ENCODE data around the gene CAPG. TPM values are rescaled to one million over a fixed set of nuclear protein-coding genes. Genes with fewer than 3 reads are reported as not detected.
A peak's percentile ranks its signal among the peaks of the same experiment; 100 is the strongest.
"Not testable (repeated sequence)": the region's sequence is repeated elsewhere in the genome, so short reads cannot be mapped to it uniquely, and the experiment has no call there.

CAPG gene
- polyA plus RNA-seq, 2 of the 4 experiments (the other 2 are of a cell fraction), result 57.5 to 81.0 TPM

GRCh38 chr2:85369500-85369899 is 40.7 kb downstream of the CAPG start:
- FAIRE-seq, result no peak
- Histone ChIP-seq H3K4me2 (0 out of 3 replicates have a peak overlapping the region, but pooled peaks have one; percentile 5), H3K27ac (peak overlapping the region in 1 of 2 experiments; percentile 11; a peak in 1 of 6 replicates), H3K9me3 (no peaks in the 10 kb centered on the region), H3K4me1 (peaks cover 9% of the 10 kb centered on the region; the same call in 2 of the 3 replicates), H3K4me3 (no peak overlapping the region)
- peak; percentile 64 to 72; a peak in 5 of 6 replicates for ATAC-seq
- CTCF ChIA-PET, result interaction anchor here (0.6 to 3.2 kb wide), 6 partner anchors 8 to 183 kb away, joined by 3 to 15 read pairs (median 4); no protein-coding TSS in a partner anchor
- TF ChIP-seq RNF2 (IDR thresholded peaks at IDR 0.05; ENCODE audit: borderline replicate concordance, low read depth), result no peak
- no peak for TF ChIP-seq GATA3 (IDR thresholded peaks at IDR 0.05; ENCODE audit: borderline replicate concordance)
- TF ChIP-seq ATOH8 (CRISPR knock-in tag; IDR thresholded peaks at IDR 0.05; ENCODE audit: low read depth), result no peak
- TF ChIP-seq FOSB (CRISPR knock-in tag; IDR thresholded peaks at IDR 0.05), result no peak
- TF ChIP-seq CBX2 (IDR thresholded peaks at IDR 0.05; ENCODE audit: borderline replicate concordance, low read depth), result no peak
- no peak for TF ChIP-seq MAZ (IDR thresholded peaks at IDR 0.05; ENCODE audit: borderline replicate concordance, low read depth, low read length)
- TF ChIP-seq TFCP2L1 (CRISPR knock-in tag; IDR thresholded peaks at IDR 0.05), result no peak
- TF ChIP-seq NFE2L2 (conservative IDR thresholded peaks at IDR 0.05; ENCODE audit: low read length), result no peak
- POLR2A ChIA-PET, result interaction anchor here (0.6 to 2.4 kb wide), 6 partner anchors 9 to 192 kb away, joined by 3 to 12 read pairs (median 4); partner anchors contain the start of genes ELMOD3, GGCX, RETSAT and TGOLN2
- peak in 1 of 2 experiments; percentile 30 for DNase-seq (ENCODE audit: low read depth in 1 of 2, low spot score in 1 of 2)
- 48% methylated on average over 5 of the region's 5 CpGs for WGBS (ENCODE audit: missing lambda C conversion rate)

GRCh38 chr2:85368921-85369320 is 41.2 kb downstream of the CAPG start:
- ChIA-PET POLR2A (interaction anchor here (1.0 to 1.8 kb wide), 3 partner anchors 8 to 41 kb away, joined by 4 to 5 read pairs (median 4); partner anchors contain the start of gene TGOLN2), CTCF (interaction anchor here (0.6 to 3.2 kb wide), 3 partner anchors 22 to 183 kb away, joined by 4 to 15 read pairs (median 4); no protein-coding TSS in a partner anchor)
- no peak overlapping the region for H3K4me3 ChIP-seq
- peak in 1 of 2 experiments; percentile 15; a peak in 1 of 6 replicates for ATAC-seq
- H3K4me1 ChIP-seq, result peaks cover 9% of the 10 kb centered on the region; the same call in 2 of the 3 replicates
- H3K27ac ChIP-seq, result no peak overlapping the region
- TF ChIP-seq TP53 (CRISPR knock-in tag; IDR thresholded peaks at IDR 0.05) (no peak), GATA3 (IDR thresholded peaks at IDR 0.05; ENCODE audit: borderline replicate concordance) (no peak), ELK1 (IDR thresholded peaks at IDR 0.05; ENCODE audit: low read depth, low read length) (no peak), PHF8 (IDR thresholded peaks at IDR 0.05; ENCODE audit: borderline replicate concordance, low read depth) (no peak), HEYL (CRISPR knock-in tag; IDR thresholded peaks at IDR 0.05) (no peak), RNF2 (IDR thresholded peaks at IDR 0.05; ENCODE audit: borderline replicate concordance, low read depth) (no peak), CEBPB (IDR thresholded peaks at IDR 0.05) (no peak), CBX2 (IDR thresholded peaks at IDR 0.05; ENCODE audit: borderline replicate concordance, low read depth) (no peak), BCL3 (IDR thresholded peaks at IDR 0.05) (no peak), ZC3H11A (IDR thresholded peaks at IDR 0.05) (no peak)
- H3K4me2 ChIP-seq, result no peak overlapping the region
- no peaks in the 10 kb centered on the region for H3K9me3 ChIP-seq
- FAIRE-seq, result no peak
- no peak for DNase-seq (ENCODE audit: low read depth in 1 of 2, low spot score in 1 of 2)

GRCh38 chr2:85367180-85367579 is 43.0 kb downstream of the CAPG start:
- FAIRE-seq, result no peak

GRCh38 chr2:85362653-85363387 is 47.3 kb downstream of the CAPG start:
- ATAC-seq, H3K9me3 ChIP-seq: not testable (repeated sequence)
- POLR2A ChIA-PET, result interaction anchor here (1.6 kb wide), 1 partner anchor 8 kb away, joined by 5 read pairs; the partner anchor contains the start of genes ELMOD3 and RETSAT

More at GRCh38 chr2:85367180-85367579, 43.0 kb downstream of the CAPG start:
- Histone ChIP-seq H3K27ac (no peak overlapping the region), H3K4me3 (no peak overlapping the region), H3K4me2 (no peak overlapping the region), H3K4me1 (peaks cover 9% of the 10 kb centered on the region; the same call in 2 of the 3 replicates), H3K9me3 (no peaks in the 10 kb centered on the region)
- WGBS (ENCODE audit: missing lambda C conversion rate), result 52% methylated on average over 5 of the region's 5 CpGs
- ChIA-PET CTCF (interaction anchor here (0.7 to 4.0 kb wide), 4 partner anchors 15 to 189 kb away, joined by 3 to 17 read pairs (median 3); no protein-coding TSS in a partner anchor), POLR2A (no interaction called here)
- DNase-seq (ENCODE audit: low read depth in 1 of 2, low spot score in 1 of 2) (no peak), ATAC-seq (peak; percentile 36 to 44; a peak in 4 of 6 replicates)
- TF ChIP-seq RCOR1 (IDR thresholded peaks at IDR 0.05; ENCODE audit: low read depth, low read length), result no peak
- TF ChIP-seq POLR2AphosphoS2 (conservative IDR thresholded peaks at IDR 0.05; ENCODE audit: low read length), result no peak
- TF ChIP-seq ESRRA (IDR thresholded peaks at IDR 0.05; ENCODE audit: borderline replicate concordance, low read length), result no peak
- no peak for TF ChIP-seq GATA3 (IDR thresholded peaks at IDR 0.05; ENCODE audit: borderline replicate concordance)
- TF ChIP-seq ZFP36 (IDR thresholded peaks at IDR 0.05; ENCODE audit: borderline replicate concordance, partially characterized antibody), result no peak
- TF ChIP-seq FOSB (CRISPR knock-in tag; IDR thresholded peaks at IDR 0.05), result no peak
- TF ChIP-seq CBX2 (IDR thresholded peaks at IDR 0.05; ENCODE audit: borderline replicate concordance, low read depth), result no peak
- no peak for TF ChIP-seq SMC3 (IDR thresholded peaks at IDR 0.05)
- TF ChIP-seq CHD4 (IDR thresholded peaks at IDR 0.05; ENCODE audit: borderline replicate concordance), result no peak
- TF ChIP-seq E2F6 (IDR thresholded peaks at IDR 0.05; ENCODE audit: borderline replicate concordance, low read depth), result no peak
- no peak for TF ChIP-seq KDM1A (IDR thresholded peaks at IDR 0.05; ENCODE audit: low read depth)
- no peak for TF ChIP-seq NR3C1 (IDR thresholded peaks at IDR 0.05)

More at GRCh38 chr2:85362653-85363387, 47.3 kb downstream of the CAPG start:
- WGBS (ENCODE audit: missing lambda C conversion rate), result 91% methylated on average over 5 of the region's 5 CpGs
- H3K4me2 ChIP-seq; H3K4me3 ChIP-seq; H3K4me1 ChIP-seq; DNase-seq (ENCODE audit: low read depth in 1 of 2, low spot score in 1 of 2); H3K27ac ChIP-seq; FAIRE-seq: not testable (repeated sequence)
- CTCF ChIA-PET, result interaction anchor here (1.5 kb wide), 1 partner anchor 190 kb away, joined by 3 read pairs; no protein-coding TSS in a partner anchor
